GM10266 (cell line): ENCODE results near the gene SPEF2.

Experiments
- DNase-seq: peaks from one replicate; pipeline ENCODE4 v3.0.0; 2012; ENCODE audit errors: extremely low spot score
- TF ChIP-seq, protein P1 (sequence below): IDR thresholded peaks from 2 replicates; pipeline ENCODE4 v1.5.1; 2012; ENCODE audit warnings: mild to moderate bottlenecking, low read depth; ENCODE audit not compliant: control insufficient read depth, insufficient read depth; ENCODE audit errors: missing control alignments

Gene SPEF2

DNA sequence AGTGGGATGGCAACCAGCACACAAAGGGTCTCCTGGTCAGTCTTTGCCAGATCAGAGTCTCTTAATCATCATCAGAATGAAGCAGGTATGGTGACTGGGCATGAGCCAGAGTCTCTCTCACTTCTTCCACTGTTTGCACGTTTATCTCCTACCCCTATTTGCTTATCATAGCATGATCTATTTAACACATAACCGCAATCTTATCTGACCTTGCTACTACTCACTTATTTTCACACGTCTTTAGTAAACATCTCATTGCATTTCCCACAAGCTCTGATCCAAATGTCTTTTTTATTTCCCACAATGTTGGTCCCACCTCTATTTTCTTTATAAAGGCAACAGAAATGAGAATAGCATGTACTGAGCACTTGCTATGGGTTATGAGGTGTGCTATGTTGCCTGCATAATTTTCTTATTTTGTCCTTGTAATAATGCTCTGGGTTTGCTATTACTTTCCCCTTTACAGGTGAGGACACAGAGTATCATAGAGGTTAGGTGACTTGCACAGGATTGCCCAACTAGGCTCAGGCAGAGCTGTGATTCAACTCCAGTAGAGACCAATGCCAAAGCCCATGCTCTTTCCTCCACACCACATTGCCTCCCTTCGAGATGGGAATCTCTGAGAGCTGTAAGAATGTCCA, 199.3 kb downstream of the SPEF2 start:
- DNase-seq = no peak
- TF ChIP-seq, protein P1, sequence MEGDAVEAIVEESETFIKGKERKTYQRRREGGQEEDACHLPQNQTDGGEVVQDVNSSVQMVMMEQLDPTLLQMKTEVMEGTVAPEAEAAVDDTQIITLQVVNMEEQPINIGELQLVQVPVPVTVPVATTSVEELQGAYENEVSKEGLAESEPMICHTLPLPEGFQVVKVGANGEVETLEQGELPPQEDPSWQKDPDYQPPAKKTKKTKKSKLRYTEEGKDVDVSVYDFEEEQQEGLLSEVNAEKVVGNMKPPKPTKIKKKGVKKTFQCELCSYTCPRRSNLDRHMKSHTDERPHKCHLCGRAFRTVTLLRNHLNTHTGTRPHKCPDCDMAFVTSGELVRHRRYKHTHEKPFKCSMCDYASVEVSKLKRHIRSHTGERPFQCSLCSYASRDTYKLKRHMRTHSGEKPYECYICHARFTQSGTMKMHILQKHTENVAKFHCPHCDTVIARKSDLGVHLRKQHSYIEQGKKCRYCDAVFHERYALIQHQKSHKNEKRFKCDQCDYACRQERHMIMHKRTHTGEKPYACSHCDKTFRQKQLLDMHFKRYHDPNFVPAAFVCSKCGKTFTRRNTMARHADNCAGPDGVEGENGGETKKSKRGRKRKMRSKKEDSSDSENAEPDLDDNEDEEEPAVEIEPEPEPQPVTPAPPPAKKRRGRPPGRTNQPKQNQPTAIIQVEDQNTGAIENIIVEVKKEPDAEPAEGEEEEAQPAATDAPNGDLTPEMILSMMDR = no peak

DNA sequence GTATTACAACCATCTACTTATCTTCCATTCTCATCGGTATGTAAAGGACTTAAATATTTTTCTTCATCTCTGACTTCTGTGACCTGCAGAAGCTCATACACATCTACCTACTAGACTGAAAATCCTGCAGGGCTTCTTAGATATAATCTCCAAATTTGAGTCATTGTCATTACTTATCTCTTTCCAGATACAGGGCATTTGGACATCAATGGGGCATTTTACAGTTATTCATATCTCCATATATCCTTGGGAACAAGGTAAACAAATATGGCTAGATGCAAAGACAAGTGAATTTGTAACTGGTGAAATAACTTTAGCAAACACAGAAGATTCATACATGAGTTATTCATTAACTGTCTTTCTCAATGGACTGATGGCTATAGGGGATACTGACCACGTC, 201.4 kb downstream of the SPEF2 start:
- TF ChIP-seq, protein P1 = no peak
- DNase-seq = no peak

DNA sequence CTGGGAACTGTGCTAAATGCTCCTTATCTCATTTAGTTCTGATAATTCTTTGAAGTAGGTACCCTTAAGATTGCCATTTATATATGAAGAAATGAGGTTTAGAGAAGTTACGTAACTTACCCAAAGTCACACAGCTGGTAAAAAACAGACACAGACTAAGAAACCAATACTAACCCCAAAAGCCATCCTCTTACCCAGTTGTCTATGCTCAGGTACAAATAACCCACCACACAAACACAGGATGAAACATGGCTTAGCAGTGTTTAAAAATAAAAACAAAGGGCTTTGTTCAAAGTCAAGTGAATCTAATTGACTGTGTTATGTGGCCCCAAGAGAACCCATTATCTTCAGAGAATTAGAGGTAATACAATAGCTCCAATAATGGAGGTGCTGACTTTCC, 202.0 kb downstream of the SPEF2 start:
- TF ChIP-seq, protein P1 = no peak
- no peak for DNase-seq

DNA sequence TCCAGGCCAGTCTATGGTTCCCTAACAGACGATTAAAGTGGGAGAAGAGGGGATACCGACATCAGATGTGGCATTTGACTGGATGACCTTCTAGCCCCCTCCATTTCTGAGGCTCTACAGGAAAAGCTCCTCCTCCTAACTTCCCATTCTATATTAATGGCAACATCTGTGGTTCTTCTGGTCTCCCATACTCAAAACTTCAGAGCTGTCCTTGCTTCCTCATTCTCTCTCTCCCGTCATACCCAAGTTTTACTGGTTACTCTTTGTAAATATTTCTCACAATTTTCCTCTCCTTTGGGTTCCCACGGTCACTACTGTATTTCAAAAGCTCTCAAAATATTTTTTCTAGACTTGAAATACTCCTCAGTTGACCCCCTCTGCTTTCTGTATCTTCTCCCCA, 203.1 kb downstream of the SPEF2 start:
- TF ChIP-seq, protein P1 = no peak
- DNase-seq = no peak

DNA sequence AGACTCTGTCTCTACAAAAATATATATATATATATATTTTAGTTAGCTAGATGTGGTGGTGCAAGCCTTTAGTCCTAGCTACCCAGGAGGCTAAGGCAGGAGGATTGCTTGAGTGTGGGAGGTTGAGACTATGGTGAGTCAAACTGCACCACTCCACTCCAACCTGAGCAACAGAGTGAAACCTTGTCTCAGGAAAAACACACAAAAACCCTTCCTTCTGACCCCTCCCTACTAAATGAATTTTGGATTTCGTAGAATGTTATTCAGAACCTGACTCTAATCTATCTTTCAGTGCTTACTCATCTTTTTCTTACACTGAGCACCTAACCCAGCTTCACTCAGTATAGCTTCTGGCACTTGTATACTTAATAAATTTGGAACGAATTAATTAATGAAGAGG, 203.8 kb downstream of the SPEF2 start:
- TF ChIP-seq, protein P1 = no peak
- DNase-seq = no peak

DNA sequence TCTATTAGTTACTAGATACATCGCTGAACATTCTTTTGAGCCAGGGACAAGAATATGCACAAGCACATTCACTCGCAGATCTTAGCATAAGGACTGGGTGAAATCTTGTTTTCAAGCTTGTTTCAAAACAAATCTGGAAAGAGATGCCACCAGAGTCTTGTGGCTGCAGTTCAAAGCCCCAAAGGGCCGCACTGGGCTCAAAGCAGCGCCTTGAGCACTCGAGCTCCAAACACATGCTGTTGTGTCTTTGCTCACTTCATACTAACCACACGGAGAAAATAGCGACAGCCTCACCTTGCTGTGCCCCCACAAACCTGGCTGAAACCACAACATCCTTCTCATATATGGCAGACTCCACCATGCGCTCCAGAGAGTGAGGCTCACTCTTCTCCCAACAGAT, 204.8 kb downstream of the SPEF2 start:
- TF ChIP-seq, protein P1 = no peak
- no peak for DNase-seq

DNA sequence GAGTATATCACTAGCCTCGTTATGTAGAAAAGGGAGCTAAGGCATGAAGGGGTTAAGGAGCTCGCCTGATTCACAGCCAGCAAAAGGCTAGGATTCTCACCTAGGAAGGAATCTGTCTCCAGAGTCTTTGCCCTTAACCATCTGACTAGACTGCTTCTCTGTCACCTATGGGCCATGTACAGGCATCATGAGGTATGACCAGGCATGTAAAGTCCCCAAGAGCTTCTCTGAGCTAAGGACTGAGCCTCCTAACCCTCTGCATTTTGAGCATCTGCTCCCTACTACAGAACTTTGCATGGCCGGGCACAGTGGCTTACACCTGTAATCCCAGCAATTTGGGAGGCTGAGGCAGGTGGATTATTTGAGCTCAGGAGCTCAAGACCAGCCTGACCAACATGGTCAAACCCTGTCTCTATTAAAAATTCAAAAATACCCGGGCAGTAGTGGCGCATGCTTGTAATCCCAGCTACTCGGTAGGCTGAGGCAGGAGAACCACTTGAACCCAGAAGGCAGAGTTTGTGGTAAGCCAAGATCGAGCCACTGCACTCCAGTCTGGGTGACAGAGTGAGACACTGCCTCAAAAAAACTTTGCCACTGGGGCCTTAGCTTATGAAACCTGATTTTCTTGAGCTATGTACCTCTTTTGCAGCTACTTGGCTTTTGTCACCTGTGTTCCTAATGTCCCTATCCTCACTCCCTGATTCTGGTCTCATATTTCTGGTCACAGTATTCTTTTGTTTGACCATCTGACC, 205.9 kb downstream of the SPEF2 start:
- TF ChIP-seq, protein P1 = no peak
- no peak for DNase-seq
